ENCODE measurements around the gene PLEKHH3.

DNA sequence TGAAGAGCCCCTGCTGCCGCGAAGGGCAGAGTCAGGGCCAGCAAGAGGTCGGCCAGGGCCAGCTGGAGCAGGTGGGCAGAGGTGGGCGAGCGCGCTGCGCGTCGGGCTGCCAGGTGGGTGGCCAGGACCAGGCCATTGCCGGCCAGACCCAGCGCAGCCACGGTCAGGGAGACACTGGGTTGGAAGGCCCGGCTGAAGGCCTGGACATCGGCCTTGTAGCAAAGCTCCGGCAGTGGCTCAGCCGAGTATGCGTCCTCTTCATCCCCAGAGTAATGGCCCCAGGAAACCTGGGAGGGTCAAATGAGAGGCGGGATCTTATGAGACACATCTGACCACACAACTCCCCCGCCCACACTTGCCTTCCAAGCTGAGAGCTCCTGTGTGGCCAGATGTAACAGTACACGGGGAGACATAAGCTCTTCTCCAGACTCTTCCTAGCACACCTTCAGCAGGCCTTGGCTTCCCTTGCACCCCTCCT lies 3.6 kb upstream of the PLEKHH3 start:
- TF ChIP-seq, protein P1, sequence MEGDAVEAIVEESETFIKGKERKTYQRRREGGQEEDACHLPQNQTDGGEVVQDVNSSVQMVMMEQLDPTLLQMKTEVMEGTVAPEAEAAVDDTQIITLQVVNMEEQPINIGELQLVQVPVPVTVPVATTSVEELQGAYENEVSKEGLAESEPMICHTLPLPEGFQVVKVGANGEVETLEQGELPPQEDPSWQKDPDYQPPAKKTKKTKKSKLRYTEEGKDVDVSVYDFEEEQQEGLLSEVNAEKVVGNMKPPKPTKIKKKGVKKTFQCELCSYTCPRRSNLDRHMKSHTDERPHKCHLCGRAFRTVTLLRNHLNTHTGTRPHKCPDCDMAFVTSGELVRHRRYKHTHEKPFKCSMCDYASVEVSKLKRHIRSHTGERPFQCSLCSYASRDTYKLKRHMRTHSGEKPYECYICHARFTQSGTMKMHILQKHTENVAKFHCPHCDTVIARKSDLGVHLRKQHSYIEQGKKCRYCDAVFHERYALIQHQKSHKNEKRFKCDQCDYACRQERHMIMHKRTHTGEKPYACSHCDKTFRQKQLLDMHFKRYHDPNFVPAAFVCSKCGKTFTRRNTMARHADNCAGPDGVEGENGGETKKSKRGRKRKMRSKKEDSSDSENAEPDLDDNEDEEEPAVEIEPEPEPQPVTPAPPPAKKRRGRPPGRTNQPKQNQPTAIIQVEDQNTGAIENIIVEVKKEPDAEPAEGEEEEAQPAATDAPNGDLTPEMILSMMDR (conservative IDR thresholded peaks at IDR 0.05; ENCODE audit: low read length), result no peak
- TF ChIP-seq EZH2phosphoT487 (IDR thresholded peaks at IDR 0.05; ENCODE audit: borderline replicate concordance), result no peak

All from Loucy (cell line).